K562 (cell line): ENCODE results near the gene YLPM1. TPM values are rescaled to one million over a fixed set of nuclear protein-coding genes. Genes with fewer than 3 reads are reported as not detected.

ENCODE experiments used
- ETS1 ChIP-seq: conservative IDR thresholded peaks from 2 replicates; pipeline ENCODE4 v1.6.1; 2011; ENCODE audit warnings: low read depth, mild to moderate bottlenecking, low read length; ENCODE audit not compliant: control insufficient read depth
- ETS2 ChIP-seq: IDR thresholded peaks from 2 replicates; pipeline ENCODE4 v1.6.1; 2016; ENCODE audit warnings: borderline replicate concordance, missing genetic modification characterization, mild to moderate bottlenecking, moderate library complexity, missing compliant biosample characterization; ENCODE audit not compliant: poor library complexity, severe bottlenecking
- FOXJ2 ChIP-seq: fragments of 200-800 bp; sonication (Bioruptor generic); IDR thresholded peaks from 2 replicates; pipeline ENCODE4 v1.6.1; 2016; ENCODE audit warnings: missing genetic modification characterization, missing compliant biosample characterization
- HMGN3 ChIP-seq: IDR thresholded peaks from 2 replicates; pipeline ENCODE4 v1.6.1; 2011; ENCODE audit warnings: borderline replicate concordance, low read depth, mild to moderate bottlenecking, mixed read lengths, low read length; ENCODE audit not compliant: insufficient read length; ENCODE audit errors: extremely low read depth
- MECOM ChIP-seq: fragments of 250-450 bp; sonication (Bioruptor Pico); IDR thresholded peaks from 2 replicates; pipeline ENCODE4 v1.8.0; 2022; ENCODE audit warnings: inconsistent platforms
- NR0B1 ChIP-seq: fragments of 450-650 bp; IDR thresholded peaks from one replicate; pipeline ENCODE4 v1.6.1; 2018; ENCODE audit warnings: mild to moderate bottlenecking, moderate library complexity; ENCODE audit not compliant: partially characterized antibody
- NR2C2 ChIP-seq, 2 experiments: fragments of 200-800 bp in 1 of 2; sonication (Bioruptor generic) in 1 of 2; sonication (generic) in 1 of 2; formaldehyde crosslinking in 1 of 2; IDR thresholded peaks; 2 replicates each; pipeline versions ENCODE4 v1.6.1 to v1.8.0; 2016 to 2022; ENCODE audit warnings: mild to moderate bottlenecking in 1 of 2, missing compliant biosample characterization in 1 of 2, missing genetic modification characterization in 1 of 2, missing genetic modification reagents in 1 of 2
- PKNOX1 ChIP-seq: fragments of 450-650 bp; IDR thresholded peaks from 2 replicates; pipeline ENCODE4 v1.6.1; 2016
- XRCC4 ChIP-seq: IDR thresholded peaks from one replicate; pipeline ENCODE4 v1.6.1; 2011; ENCODE audit not compliant: insufficient read depth, insufficient read length; ENCODE audit errors: extremely low read depth
- ZKSCAN3 ChIP-seq: fragments of 250-450 bp; sonication (Bioruptor Pico); IDR thresholded peaks from 2 replicates; pipeline ENCODE4 v1.4.0; 2020
- ZKSCAN8 ChIP-seq: fragments of 200-800 bp; sonication (Bioruptor generic); IDR thresholded peaks from 2 replicates; pipeline ENCODE4 v1.6.1; 2016; ENCODE audit warnings: missing genetic modification characterization, missing compliant biosample characterization
- ZNF140 ChIP-seq: fragments of 250-450 bp; sonication (Bioruptor Pico); IDR thresholded peaks from 2 replicates; pipeline ENCODE4 v1.8.0; 2021; ENCODE audit warnings: moderate library complexity, mild to moderate bottlenecking, inconsistent platforms
- ZNF280A ChIP-seq: fragments of 450-650 bp; IDR thresholded peaks from 2 replicates; pipeline ENCODE4 v1.6.1; 2018; ENCODE audit warnings: mild to moderate bottlenecking, low read depth; ENCODE audit not compliant: partially characterized antibody
- ZNF609 ChIP-seq: sonication (generic); formaldehyde crosslinking; IDR thresholded peaks from 2 replicates; pipeline ENCODE4 v1.8.1; 2023; ENCODE audit warnings: missing genetic modification reagents, mild to moderate bottlenecking, borderline replicate concordance
- ZNF764 ChIP-seq: fragments of 250-450 bp; sonication (Bioruptor Pico); IDR thresholded peaks from 2 replicates; pipeline ENCODE4 v1.4.0; 2020; ENCODE audit warnings: low read depth, mild to moderate bottlenecking, moderate library complexity
- polyA plus RNA-seq, 8 experiments: library from polyadenylated mRNA; depleted of rRNA in 4 of 8; stranded (reverse) in 5 of 8; unstranded in 3 of 8; fragments of >200 nt; fragmentation: Nextera tagmentation in 2 of 8; fragmentation: Illumina TruSeq in 1 of 8; extraction: Ambion mirVana in 2 of 8; extraction: Trizol in 1 of 8; gene quantifications; 2 replicates each; pipeline versions ENCODE4 v1.2.1 to v1.2.3, GENCODE V29; 2011 to 2014; ENCODE audit warnings: inconsistent platforms in 1 of 8, missing spikeins in 1 of 8
- total RNA-seq, 7 experiments: library from RNA; depleted of rRNA in 6 of 7; stranded (reverse); fragments of >200 nt in 6 of 7; fragmentation: Illumina TruSeq in 2 of 7; extraction: Trizol in 2 of 7; gene quantifications; 2 replicates each; pipeline versions ENCODE4 v1.2.1 to v1.2.3, GENCODE V29; 2011 to 2021; ENCODE audit warnings: low replicate concordance in 1 of 7

Gene YLPM1
- total and polyA plus RNA-seq, 9 of the 15 experiments (the other 6 are each of a cell fraction or from before 2014, with no cell fraction given), result 7.2 to 32.7 (median 14.6) TPM

GRCh38 chr14:74735125-74735524, 28.0 kb upstream of the YLPM1 start (continued):
- TF ChIP-seq NR0B1 (no peak), XRCC4 (no peak), ZNF280A (no peak), PKNOX1 (no peak; the same call in 1 of the 2 replicates), HMGN3 (no peak), ZNF609 (CRISPR knock-in tag) (no peak), ZNF764 (CRISPR knock-in tag) (no peak), ZNF140 (CRISPR knock-in tag) (no peak), NR2C2 (CRISPR knock-in tag; IDR thresholded peaks at IDR 0.05) (no peak), NR2C2 (tag; IDR thresholded peaks at IDR 0.05) (no peak), ZKSCAN8 (CRISPR knock-in tag) (no peak), ZKSCAN3 (CRISPR knock-in tag) (no peak), ETS2 (tag) (no peak), FOXJ2 (no peak), MECOM (CRISPR knock-in tag) (no peak), ETS1 (no peak)
